GM12891 (cell line): Measurements from ENCODE around the gene KIAA1328.

Source experiments
- POLR2A ChIP-seq: IDR thresholded peaks from 2 replicates; pipeline ENCODE4 v1.6.1; 2011; ENCODE audit warnings: low read depth, low read length, control low read depth
- POLR2AphosphoS5 ChIP-seq: IDR thresholded peaks from 2 replicates; pipeline ENCODE4 v1.6.1; 2011; ENCODE audit warnings: low read depth, low read length, control low read depth

GRCh38 chr18:36933552-36933951, 104.6 kb downstream of the KIAA1328 start:
- no peak for TF ChIP-seq POLR2AphosphoS5
- no peak for TF ChIP-seq POLR2A
